Measurements from ENCODE around the gene CRHBP.

The CRHBP gene

GRCh38 chr5:77012601-77013000, 59.8 kb downstream of the CRHBP start:
- in situ Hi-C loops (cut with HindIII; ENCODE audit: low sequenced_read_pairs) = no loop called here

- in situ Hi-C loops (cut with HindIII; ENCODE audit: low sequenced_read_pairs) = no loop called here
Observed at GRCh38 chr5:77015938-77016569, 63.2 kb downstream of the CRHBP start.

- in situ Hi-C loops (cut with HindIII; ENCODE audit: low sequenced_read_pairs) = no loop called here
Observed at GRCh38 chr5:77016962-77017361, 64.1 kb downstream of the CRHBP start.

GRCh38 chr5:77017668-77018067, 64.8 kb downstream of the CRHBP start:
- in situ Hi-C loops (cut with HindIII; ENCODE audit: low sequenced_read_pairs) = no loop called here

Data from endothelial cell of hepatic sinusoid (primary cell).